Measurements from ENCODE around the gene USF1.

USF1 gene

DNA sequence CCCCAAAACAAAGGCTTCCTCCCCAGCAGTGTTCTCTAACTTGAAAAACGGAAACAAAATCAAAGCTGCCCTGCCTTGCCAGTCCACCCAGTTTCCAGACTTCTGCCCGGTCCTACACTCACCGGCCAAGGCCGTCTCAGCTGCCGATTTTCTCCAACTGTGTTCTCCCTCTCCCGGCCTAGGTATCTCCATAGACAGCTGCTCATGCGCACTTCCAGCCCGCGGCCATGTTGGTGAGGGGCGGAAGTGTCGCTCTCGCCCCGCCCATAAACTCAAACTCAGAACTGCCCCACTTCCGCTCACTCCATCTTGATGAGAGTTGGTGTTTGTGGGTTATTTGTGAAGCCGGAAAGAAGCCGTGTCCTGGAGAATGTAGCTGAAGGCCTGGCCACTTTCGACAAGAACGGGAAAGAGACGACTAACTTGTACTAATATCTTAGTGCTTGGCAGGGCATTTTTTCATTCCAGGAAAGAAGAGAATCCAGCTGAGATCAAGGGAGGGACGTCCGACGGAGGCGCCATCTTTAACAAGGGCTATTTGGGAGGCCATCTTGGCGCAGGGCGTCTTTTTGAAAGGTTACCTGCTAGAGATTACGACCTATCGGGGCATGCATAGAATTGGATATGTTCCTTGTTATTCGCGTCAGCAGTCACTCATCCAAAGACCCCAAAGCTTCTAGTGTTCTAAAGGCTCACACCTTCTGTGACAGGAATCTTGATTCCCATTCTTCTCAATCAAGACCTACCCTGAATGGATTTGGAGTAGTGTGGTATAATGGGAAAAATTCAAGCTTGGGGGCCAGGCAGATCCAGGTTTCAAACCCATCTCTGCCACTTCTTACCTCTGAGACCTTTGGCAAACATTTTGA lies at the start of gene USF1:
Gene USF1, minus strand, starts transcription at position 242 of the 869 bp plus-strand sequence. CDS start 2,702 bp downstream, outside the sequence.
- DNase-seq: peak; percentile 96

DNA sequence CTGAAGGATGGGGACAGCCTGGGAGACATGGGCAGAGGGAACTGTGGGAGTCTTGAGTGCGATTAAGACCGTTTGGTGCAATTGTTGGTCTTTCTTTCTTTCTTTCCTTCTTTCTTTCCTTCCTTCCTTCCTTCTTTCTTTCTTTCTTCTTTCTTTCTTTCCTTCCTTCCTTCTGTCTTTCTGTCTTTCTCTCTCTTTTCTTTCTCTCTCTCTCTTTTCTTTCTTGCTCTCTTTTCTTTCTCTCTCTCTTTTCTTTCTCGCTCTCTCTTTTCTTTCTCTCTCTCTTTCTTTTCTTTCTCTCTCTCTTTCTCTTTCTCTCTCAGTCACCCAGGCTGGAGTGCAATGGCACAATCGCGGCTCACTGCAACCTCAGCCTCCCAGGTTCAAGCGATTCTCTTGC lies 49.5 kb upstream of the USF1 start:
- DNase-seq: no peak

DNA sequence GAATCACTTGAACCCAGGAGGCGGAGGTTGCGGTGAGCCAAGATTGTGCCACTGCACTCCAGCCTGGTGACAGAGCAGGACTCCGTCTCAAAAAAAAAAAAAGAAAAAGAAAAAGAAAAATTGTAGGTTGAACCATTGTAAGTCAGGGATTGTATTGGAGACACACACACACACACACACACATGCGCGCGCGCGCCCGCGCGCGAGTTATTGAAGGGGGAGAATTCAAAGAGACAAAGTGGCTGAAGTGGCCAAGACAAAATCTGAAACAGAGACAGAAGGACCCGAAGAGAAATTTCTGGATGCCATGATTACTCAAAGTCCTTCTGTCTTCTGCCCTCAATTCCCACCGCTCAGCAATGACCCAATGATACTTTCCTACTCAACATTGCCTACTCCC lies 48.7 kb upstream of the USF1 start:
- DNase-seq: no peak

GRCh38 chr1:161092621-161093028 lies 46.8 kb upstream of the USF1 start:
- DNase-seq: no peak

- no peak for DNase-seq
These were observed 46.2 kb upstream of the USF1 start for GRCh38 chr1:161091796-161092507.

DNA sequence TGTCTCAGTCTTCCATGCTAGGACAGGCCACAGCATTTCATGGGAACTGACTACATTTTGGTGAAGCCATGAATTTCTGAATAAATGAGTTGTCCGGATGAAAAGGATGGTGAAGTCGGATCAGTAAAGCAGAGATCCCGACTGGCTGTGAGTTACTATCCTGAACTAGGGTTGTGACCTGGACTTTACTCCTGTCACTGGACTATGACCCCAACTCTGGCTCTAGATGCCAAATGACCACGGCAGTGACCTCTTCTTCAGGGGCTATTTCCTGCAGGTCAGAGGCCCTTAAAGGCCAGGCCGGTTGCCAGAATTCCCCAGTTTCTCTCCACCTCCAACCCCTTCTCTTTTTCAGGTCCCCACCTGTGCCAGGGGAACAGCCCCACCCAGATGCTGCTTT lies 45.3 kb upstream of the USF1 start:
- no peak for DNase-seq

DNA sequence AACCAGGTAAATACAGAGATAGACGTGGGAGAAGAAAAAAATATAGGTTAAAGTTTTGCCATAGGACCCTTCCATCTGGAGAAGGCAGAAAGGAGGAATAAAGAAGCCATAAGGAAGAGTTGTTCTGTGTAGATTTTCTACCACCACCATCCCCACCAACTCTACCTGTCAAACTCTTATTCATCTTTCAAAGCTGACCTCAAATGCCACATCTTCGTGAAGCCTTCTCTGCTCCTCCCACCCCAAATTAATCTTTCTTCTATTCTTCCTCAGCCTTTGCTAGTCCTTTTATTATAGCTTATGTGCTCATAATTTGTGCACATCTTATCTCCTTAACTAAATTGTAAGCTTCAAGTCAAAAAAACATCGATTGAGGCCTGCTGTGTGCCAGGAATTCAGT lies 44.8 kb upstream of the USF1 start:
- no peak for DNase-seq

DNA sequence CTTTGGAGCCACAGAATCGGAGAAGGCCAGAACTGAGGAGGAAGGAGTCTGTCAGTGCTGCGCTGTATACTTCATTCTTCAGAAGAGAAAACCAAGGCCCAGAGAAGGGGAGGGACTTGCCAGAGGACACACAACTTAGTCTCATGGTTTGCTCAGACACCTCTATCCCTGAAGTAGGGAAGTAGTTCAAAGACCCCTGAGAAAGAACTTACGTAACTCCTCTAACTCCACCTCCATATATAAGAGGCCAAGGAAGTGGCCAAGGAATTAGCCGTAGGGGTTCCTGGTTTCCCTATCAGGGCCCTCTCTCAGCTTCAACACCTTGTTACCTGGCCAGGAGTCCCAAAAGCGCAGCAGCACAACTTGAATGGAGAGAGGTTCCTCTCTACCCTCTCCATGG lies 44.2 kb upstream of the USF1 start:
- no peak for DNase-seq

DNA sequence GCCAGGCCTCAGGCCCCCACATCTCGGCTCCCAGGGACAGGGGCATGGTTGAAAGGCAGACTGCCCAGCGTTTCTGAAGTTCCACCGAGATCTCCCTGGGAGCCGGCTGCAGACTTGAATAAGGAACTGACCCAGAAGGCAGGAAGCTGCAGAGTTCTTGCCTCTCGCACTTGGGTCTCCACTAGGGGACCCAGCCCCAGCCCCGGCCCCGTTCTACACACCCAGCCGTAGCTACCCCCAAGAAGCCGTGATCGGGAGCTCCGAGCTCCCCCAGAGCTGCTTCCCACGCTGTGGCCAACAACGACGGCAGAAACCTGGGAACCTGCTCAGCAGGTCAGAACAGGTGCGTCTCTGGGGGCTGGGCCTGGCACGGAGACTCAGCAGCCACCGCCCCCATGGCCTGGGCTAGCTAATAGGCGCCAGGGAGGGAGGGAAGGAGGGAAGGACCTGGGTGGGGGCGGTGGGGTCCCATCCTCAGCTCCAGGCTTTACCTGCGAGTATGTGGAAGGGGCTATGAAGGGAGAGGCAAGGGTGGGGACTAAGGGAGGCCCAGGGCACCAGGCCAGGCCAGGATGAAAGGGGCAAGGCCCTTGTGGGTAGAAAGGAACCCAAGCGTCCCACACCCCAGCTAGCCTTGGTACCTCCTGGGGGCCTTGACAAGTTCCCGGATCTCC lies 43.6 kb upstream of the USF1 start, which contains the start of gene NECTIN4:
Gene NECTIN4, minus strand, starts transcription at position 308 of the 674 bp plus-strand sequence. Its CDS starts 262 bp downstream, at position 46.
- DNase-seq: no peak

- DNase-seq: no peak
These were observed 42.9 kb upstream of the USF1 start for GRCh38 chr1:161088587-161089110.

GRCh38 chr1:161086457-161086856 lies 40.7 kb upstream of the USF1 start:
- DNase-seq: no peak

GRCh38 chr1:161085165-161085564 lies 39.4 kb upstream of the USF1 start:
- no peak for DNase-seq

DNA sequence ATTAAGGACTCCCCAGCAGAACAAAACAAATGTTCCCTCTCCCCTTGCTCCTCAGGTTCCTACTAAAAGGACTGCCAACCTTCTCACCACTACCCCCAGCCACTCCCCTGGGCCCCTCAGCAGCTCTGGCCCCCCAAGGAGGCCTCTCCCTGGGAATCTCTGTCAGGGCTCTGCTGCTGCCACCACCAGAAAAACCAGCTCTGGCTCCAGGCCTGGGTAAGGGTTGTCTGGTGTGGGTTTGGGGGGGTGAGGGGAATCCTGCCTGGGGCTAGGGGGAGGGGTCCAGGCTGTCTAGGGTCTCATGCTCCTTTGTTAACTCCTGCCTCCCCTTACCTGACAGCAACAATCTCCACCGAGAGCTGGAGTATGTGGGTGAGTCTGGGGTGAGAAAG lies 38.8 kb upstream of the USF1 start:
- DNase-seq: no peak

GRCh38 chr1:161083748-161084596 lies 38.2 kb upstream of the USF1 start:
- DNase-seq: no peak

DNA sequence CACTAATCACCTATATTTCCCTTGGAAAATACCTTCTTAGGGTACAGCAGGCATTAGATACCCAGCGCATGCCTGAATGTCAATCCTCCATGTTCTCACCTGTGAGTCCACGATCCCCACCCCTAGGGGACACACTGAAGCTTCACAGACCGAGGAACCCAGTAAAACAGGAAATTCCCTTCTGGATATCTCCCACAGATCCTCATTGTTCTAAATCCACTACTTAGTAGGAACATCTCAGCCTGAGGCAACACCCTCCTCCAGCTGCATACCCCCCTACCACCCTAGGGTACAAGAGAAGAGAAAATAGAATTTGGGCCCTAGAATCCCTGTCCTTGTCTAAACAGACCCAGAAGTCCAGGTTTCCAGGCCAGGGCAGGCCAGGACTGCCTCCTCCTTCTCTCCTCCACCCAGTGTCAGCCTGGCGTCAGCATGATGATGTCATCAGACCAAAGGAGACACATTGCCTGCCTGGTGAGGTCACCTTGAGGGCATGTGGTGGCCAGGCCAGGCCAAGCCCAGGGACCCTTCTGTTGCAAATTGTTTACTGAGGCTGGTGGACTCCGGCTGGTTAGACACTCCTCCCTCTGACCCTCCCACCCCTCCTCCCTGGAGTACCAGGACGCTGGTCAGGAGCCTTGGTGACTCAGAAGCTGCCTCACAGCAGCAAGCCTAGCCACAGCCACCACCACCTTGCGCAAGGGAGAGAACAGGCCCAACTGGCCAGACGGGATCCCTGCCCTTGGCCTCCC lies 37.4 kb upstream of the USF1 start:
- no peak for DNase-seq

DNA sequence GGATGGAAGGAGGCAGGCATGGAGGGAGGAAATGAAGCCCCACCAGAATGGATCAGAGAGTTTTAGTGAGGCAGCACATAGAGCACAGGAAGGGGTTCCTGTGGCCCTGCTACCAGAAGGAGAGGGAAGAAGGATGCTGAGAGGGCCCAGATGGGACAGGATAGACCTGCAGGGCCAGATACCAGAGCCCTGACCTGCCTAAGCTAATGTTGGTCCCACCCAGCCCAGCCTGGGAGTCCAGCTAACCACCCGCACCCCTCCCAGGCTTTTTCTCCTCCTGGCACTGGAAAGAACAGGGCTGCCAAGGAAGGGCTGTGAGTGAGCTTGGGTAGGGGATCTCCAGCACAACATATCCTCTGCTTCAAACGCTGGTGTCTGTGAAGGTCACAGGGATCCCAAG lies 36.7 kb upstream of the USF1 start:
- DNase-seq: no peak

DNA sequence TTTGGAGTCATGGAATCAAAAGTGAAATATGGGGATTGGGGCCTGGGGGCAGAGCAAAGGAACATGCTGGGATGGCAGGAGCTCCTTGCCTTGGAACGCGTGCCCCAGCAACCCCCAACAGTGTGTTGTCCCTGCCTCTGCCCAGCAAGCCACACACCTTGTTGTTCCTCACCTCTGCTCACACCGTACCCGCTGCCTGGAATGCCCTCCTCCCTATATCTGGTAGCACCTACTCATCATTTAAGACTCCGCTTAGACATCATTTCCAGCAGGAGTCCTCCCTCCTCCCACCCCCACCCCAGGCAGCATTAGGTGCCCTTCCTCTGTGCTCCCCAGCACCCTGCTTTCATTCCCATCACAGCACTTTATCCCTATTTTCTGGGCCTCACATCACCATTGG lies 35.7 kb upstream of the USF1 start:
- DNase-seq: no peak

GRCh38 chr1:161080441-161081405 lies 34.9 kb upstream of the USF1 start:
- DNase-seq: no peak

DNA sequence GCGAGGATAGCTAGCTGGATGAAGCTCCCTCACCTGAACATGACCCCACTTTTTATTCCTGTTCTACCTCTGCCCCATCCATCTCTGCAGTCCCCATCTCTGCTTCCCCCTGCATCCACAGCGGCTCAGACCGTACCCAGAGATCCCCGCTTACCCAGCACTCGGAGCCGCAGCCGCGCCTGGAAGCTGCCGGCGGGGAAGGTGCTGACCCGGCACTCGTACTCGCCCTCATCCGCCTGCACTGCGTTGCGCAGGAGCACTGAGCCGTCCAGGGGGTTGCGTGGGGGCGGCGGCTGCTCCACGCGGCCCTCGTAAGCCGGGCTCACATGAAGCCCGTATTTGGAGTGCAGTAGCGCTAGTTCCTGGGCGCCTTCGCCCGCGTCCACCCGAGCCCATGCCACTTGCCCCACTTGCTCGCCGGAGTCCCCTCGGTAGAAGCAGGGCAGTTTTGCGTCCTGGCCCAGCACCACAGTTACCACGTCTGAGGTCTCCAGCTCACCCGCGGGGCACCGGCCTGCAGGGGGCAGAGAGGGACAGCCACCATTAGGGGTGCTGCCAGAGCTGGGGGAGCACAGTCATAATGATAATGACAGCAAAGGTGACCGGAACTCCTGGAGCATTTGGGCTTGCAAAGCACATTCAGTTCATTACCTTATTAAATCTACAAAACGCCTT lies 33.8 kb upstream of the USF1 start:
- DNase-seq: no peak

DNA sequence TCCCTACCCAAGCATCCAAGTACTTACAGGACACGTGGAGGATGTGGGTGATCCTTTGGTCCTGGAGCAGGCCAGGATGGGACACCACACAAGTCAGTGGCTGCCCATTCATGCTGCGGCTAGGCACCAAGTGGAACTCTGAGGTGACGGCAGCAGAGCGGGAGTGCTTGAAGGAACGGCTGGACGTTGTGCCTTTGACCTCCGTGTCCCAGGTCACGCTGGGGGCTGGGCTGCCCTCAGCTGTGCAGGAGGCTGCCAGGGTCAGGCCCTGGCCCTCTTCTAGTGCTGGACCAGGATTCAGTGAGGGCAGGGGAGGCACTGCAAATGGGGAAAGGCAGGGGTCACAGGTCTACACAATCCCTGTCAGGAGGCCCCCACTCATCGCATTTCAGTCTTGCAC lies 31.6 kb upstream of the USF1 start:
- DNase-seq: no peak
